Mucosa of stomach (tissue), 1 donor: Measurements from ENCODE around the gene LRBA.
"Not testable (repeated sequence)": the region's sequence is repeated elsewhere in the genome, so short reads cannot be mapped to it uniquely, and the experiment has no call there.

Experiments
- H3K27me3 ChIP-seq: one replicate; pipeline ENCODE4 v1.7.0; 2013; ENCODE audit warnings: mild to moderate bottlenecking, low read length; ENCODE audit not compliant: control insufficient read depth, insufficient read depth
- H3K36me3 ChIP-seq: one replicate; pipeline ENCODE4 v1.7.0; 2013; ENCODE audit warnings: low read length; ENCODE audit not compliant: control insufficient read depth, insufficient read depth
- H3K4me1 ChIP-seq: one replicate; pipeline ENCODE4 v1.7.0; 2013; ENCODE audit warnings: mild to moderate bottlenecking, low read length; ENCODE audit not compliant: control insufficient read depth, insufficient read depth
- H3K4me3 ChIP-seq: one replicate; pipeline ENCODE4 v1.7.0; 2013; ENCODE audit warnings: low read length
- H3K9ac ChIP-seq: one replicate; pipeline ENCODE4 v1.7.0; 2013; ENCODE audit warnings: mild to moderate bottlenecking, low read length, moderate library complexity
- H3K9me3 ChIP-seq: one replicate; pipeline ENCODE4 v1.7.0; 2013; ENCODE audit warnings: mild to moderate bottlenecking, low read length, moderate library complexity; ENCODE audit not compliant: control insufficient read depth
- donor health status: Pancreatic carcinoma.

The LRBA gene

DNA sequence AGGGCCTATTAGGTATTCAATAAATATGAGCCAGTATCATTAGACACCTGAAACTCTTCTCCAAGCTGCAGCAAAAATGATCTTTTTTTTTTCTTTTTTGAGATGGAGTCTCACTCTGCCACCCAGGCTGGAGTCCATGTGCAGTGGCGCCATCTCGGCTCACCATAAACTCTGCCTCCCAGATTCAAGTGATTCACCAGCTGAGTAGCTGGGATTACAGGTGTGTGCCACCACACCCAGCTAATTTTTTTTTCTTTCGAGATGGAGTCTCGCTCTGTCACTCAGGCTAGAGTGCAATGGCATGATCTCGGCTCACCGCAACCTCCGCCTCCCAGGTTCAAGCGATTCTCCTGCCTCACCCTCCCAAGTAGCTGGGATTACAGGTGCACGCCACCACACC lies 93.6 kb downstream of the LRBA start:
- H3K36me3 ChIP-seq = not testable (repeated sequence)

DNA sequence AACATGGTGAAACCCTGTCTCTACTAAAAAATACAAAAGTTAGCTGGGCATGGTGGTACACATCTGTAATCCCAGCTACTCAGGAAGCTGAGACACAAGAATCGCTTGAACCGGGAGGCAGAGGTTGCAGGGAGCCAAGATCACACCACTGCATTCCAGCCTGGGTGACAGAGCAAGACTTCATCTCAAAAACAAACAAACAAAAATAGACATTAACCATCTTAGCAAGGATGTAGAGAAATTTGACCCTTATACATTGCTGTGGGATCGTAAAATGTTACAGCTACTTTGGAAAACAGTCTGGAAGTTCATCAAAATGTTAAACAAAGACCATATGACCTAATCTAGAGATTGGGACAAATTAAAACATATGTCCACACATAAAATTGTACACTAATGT lies 96.5 kb downstream of the LRBA start:
- not testable (repeated sequence) for H3K36me3 ChIP-seq, H3K4me1 ChIP-seq, H3K9me3 ChIP-seq

More for the DNA sequence above, 93.6 kb downstream of the LRBA start:
- H3K9ac ChIP-seq, H3K27me3 ChIP-seq, H3K4me1 ChIP-seq, H3K9me3 ChIP-seq, H3K4me3 ChIP-seq: not testable (repeated sequence)

DNA sequence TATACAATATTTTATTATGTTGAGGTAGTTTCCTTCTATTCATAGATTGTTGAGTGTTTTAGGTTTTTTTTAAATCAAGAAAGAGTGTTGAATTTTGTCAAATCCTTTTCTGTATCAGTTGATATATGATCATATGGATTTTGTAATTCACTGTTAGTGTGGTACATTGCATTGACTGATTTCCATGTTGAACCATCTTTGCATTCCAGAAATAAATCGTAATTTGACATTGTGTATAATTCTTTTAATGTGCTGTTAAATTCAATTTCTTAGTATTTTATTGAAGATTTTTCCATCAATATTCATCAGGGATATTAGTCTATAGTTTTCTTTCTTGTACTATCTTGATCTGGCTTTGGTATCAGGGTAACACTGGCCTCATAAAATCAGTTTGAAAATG lies 103.8 kb downstream of the LRBA start:
- Histone ChIP-seq H3K36me3 (no peaks in the 10 kb centered on the region), H3K4me1 (no peaks in the 10 kb centered on the region), H3K9ac (no peak overlapping the region)

More for the DNA sequence above, 96.5 kb downstream of the LRBA start:
- H3K4me3 ChIP-seq, H3K9ac ChIP-seq, H3K27me3 ChIP-seq: not testable (repeated sequence)

DNA sequence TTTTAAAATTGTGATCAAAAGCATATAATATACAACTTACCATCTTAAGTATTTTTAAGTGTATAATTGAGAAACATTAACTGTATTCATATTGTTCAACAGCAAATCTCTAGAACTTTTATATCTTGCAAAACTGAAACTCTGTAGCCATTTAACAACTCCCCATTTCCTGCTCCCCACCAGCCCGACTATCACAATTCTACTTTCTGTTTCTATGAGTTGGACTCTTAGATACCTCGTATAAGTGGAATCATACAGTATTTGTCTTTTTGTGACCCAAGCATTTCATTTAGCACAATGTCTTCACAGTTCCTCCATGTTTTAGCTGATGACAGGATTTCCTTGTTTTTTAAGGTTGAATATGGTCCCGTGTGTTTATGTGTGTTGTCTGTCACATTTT lies 106.0 kb downstream of the LRBA start:
- no peak overlapping the region for H3K9ac ChIP-seq
- H3K4me3 ChIP-seq = no peak overlapping the region
- no peaks in the 10 kb centered on the region for H3K36me3 ChIP-seq
- no peaks in the 10 kb centered on the region for H3K4me1 ChIP-seq
- H3K27me3 ChIP-seq = no peaks in the 10 kb centered on the region
- H3K9me3 ChIP-seq = no peaks in the 10 kb centered on the region

More for the DNA sequence above, 103.8 kb downstream of the LRBA start:
- Histone ChIP-seq H3K9me3 (no peaks in the 10 kb centered on the region), H3K27me3 (no peaks in the 10 kb centered on the region), H3K4me3 (no peak overlapping the region)

DNA sequence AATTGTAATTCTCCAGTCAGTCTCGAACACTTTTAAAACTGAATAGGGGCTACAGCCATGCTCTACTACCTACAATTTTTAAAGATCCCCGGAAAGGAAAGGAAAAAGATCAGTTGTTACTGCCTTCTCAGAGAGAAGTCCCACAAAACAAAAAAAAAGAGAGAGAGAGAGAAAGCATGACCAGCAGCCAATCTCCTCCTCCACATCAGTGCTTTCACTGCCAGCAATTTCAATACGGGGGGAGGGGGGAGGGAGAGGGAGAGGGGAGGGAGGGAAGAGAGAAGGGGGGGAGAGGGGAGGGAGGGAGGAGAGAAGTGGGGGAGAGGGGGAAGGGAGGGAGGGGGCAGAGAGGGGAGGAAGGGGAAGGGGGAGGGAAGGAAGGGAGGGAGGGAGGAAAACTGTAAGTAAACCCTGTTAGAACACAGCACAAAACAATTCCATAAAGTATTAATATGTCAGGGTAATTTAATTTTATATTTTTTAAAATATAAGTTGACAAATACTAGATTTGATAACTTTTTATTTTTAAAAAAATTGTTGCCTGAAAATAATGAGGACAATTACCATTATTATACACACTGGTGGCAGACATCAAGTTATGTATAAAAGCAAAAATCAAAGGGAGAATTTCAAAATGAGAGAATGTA lies 108.0 kb downstream of the LRBA start:
- Histone ChIP-seq H3K9me3 (no peaks in the 10 kb centered on the region), H3K4me3 (no peak overlapping the region), H3K36me3 (no peaks in the 10 kb centered on the region), H3K9ac (no peak overlapping the region), H3K4me1 (no peaks in the 10 kb centered on the region), H3K27me3 (no peaks in the 10 kb centered on the region)

DNA sequence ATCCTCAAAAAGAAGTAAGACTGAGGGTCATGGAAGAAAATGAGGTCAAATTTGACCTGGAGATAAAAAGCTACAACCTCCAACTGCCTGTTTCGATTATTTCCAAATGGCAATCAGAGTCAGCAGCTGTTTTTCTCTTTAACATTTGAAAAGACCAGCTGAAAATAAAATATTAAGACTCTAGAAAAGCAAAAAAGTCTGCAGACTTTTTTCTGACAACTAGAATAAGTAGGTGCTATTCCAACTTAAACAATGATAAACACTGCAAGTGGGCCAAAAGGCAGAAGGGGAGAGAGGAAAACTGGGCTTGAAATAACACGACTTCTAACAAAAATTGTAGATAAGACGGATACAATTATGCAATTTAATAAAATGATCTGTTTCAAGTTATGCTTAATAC lies 110.4 kb downstream of the LRBA start:
- no peaks in the 10 kb centered on the region for H3K4me1 ChIP-seq
- H3K9ac ChIP-seq = no peak overlapping the region
- H3K36me3 ChIP-seq = no peaks in the 10 kb centered on the region
- H3K27me3 ChIP-seq = no peaks in the 10 kb centered on the region
- H3K9me3 ChIP-seq = no peaks in the 10 kb centered on the region
- no peak overlapping the region for H3K4me3 ChIP-seq

DNA sequence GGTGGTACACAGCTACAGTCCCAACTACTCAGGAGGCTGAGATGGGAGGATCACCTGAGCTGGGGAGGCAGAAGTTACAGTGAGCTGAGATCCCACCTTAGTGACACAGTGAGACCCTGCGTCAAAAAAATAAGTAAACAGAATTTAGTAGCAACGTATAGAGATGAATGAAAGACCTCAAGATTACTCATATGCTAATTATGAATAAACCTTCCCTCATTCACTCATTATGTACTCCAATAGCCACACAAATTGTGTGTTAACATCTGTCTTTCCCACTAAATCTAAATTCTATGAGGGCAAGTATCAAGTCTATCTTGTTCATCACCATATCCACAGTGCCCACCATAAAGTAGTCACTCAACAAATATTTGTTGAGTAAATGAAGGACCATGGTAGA lies 111.5 kb downstream of the LRBA start:
- Histone ChIP-seq H3K36me3 (no peaks in the 10 kb centered on the region), H3K9ac (no peak overlapping the region), H3K9me3 (no peaks in the 10 kb centered on the region), H3K4me3 (no peak overlapping the region), H3K27me3 (no peaks in the 10 kb centered on the region), H3K4me1 (no peaks in the 10 kb centered on the region)

DNA sequence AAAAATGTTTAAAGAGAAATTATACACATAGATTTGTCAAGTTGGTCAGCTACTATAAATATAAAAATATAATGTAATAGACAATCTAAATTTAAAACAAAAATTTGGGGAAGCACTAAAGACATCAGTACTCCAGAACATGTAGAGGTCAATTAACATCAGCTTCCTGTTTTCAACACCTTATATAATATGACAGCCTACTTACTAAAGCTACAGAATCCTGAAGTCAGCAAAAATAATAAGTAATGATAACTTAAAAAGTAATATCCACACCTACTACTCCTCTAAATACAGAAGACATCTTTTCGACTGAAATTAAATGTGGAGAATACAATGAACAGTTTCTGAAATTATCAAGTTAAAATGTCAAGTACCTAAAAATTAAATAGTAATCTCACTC lies 118.6 kb downstream of the LRBA start:
- Histone ChIP-seq H3K9ac (no peak overlapping the region), H3K27me3 (no peaks in the 10 kb centered on the region), H3K4me3 (no peak overlapping the region), H3K9me3 (no peaks in the 10 kb centered on the region), H3K4me1 (peaks cover 1% of the 10 kb centered on the region), H3K36me3 (no peaks in the 10 kb centered on the region)

DNA sequence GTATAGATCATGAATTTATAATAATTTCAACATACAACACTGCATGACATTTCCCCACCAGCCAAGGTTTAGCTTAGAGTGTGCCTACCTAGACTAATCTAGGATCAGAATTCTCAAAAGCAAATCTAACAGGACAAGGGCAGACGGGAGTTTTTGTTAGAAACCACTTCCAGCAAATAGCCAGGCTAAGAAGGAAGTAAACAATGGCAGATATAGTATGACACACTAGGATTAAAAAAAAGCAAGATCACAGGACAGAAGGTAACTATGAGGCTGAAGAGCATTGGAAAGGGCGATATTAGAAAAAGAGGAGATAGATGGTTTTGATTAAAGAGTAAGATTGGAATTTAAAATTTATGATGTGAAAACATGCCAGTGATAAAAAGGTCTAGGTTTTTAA lies 124.8 kb downstream of the LRBA start:
- Histone ChIP-seq H3K36me3 (no peaks in the 10 kb centered on the region), H3K4me3 (no peak overlapping the region), H3K9ac (no peak overlapping the region), H3K27me3 (no peaks in the 10 kb centered on the region), H3K9me3 (no peaks in the 10 kb centered on the region), H3K4me1 (peaks cover 11% of the 10 kb centered on the region)

DNA sequence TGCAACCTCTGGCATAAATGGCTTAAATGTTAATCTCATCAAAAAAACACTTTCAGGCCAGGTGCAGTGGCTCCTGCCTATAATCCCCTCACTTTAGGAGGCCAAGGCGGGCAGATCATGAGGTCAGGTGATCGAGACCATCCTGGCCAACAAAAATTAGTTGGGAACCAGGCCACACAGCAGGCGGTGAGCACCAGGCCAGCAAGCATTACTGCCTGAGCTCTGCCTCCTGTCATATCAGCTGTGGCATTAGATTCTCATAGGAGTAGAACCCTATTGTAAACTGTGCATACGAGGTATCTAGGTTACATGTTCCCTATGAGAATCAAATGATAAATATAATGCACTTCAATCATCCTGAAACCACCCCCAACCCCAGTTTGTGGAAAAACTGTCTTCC lies 125.8 kb downstream of the LRBA start:
- H3K4me1 ChIP-seq = peaks cover 11% of the 10 kb centered on the region
- no peak overlapping the region for H3K9ac ChIP-seq
- H3K9me3 ChIP-seq = no peaks in the 10 kb centered on the region
- no peaks in the 10 kb centered on the region for H3K36me3 ChIP-seq
- H3K4me3 ChIP-seq = no peak overlapping the region
- H3K27me3 ChIP-seq = no peaks in the 10 kb centered on the region

DNA sequence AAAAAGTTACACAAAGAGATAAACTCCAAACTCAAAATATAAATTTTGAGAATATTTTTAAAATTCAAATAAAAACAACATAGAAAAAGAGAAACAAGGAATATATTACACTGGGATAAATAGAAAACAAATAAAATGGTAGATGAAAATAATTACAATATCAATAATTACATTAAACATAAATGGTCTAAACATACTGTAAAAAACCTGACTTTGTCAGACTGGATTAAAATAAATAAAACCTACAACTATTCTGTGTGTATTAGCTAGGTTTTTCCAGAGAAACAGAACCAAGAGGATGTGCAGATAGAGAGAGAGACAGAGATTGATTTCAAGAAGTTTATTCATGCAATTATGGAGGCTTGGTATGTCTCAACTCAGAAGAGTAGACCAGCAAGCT lies 126.5 kb downstream of the LRBA start:
- H3K9ac ChIP-seq = no peak overlapping the region
- no peaks in the 10 kb centered on the region for H3K27me3 ChIP-seq
- H3K9me3 ChIP-seq = no peaks in the 10 kb centered on the region
- H3K36me3 ChIP-seq = no peaks in the 10 kb centered on the region
- H3K4me1 ChIP-seq = peaks cover 11% of the 10 kb centered on the region
- no peak overlapping the region for H3K4me3 ChIP-seq

DNA sequence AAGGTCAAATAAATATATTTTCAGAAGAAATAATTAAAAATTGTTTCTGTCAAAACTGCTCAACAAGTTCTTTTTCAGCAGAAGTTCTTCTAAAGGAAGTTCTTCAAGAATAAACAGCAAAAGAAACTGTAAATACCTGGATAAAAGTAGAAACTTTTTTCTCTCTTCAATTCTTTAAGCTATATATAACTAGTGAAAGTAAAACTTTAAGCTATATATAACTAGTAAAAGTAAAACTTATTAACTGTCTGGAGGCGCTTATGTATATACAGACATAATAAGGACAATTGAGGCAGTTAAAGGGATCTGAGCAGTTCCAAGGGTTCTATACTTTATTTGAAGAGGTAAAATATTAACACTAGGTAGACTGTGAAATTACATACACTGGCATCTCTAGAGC lies 126.9 kb downstream of the LRBA start:
- no peaks in the 10 kb centered on the region for H3K36me3 ChIP-seq
- no peak overlapping the region for H3K4me3 ChIP-seq
- no peaks in the 10 kb centered on the region for H3K9me3 ChIP-seq
- H3K27me3 ChIP-seq = no peaks in the 10 kb centered on the region
- H3K9ac ChIP-seq = no peak overlapping the region
- H3K4me1 ChIP-seq = peaks cover 11% of the 10 kb centered on the region

DNA sequence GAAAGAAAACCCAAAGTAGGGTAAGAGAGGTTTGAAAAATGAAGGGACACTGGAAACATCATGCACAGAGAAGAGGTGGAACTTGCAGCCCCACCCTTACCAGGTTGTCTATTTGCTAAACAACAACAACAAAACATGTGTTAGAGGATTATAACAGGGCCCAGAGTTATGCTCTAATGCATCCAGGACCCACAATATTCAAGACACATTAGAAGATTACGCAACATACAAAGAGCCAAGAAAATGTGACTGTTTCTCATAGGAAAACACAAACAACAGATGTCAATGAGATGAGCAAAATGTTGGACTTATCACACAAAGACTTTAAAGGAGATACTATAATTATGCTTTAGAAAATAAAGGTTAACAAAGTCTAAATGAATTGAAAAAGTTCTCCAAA lies 128.5 kb downstream of the LRBA start:
- Histone ChIP-seq H3K4me3 (no peak overlapping the region), H3K9me3 (no peaks in the 10 kb centered on the region), H3K36me3 (no peaks in the 10 kb centered on the region), H3K4me1 (peaks cover 11% of the 10 kb centered on the region), H3K27me3 (no peaks in the 10 kb centered on the region), H3K9ac (no peak overlapping the region)
